Small intestine (tissue), 7 donors: ENCODE results near the gene ETV6. TPM values are rescaled to one million over a fixed set of nuclear protein-coding genes. Genes with fewer than 3 reads are reported as not detected.

ENCODE experiments used
- DNase-seq, 2 donors: peaks; one replicate each; pipeline versions ENCODE4 v3.0.0 to v3.0.0-alpha.2; 2013
- FAIRE-seq: peaks from 2 replicates; lab custom pipeline; 2012; peaks lifted over from hg19 to GRCh38; lab: Jason Lieb, UNC
- H3K27ac ChIP-seq, 3 donors: one replicate each; pipeline ENCODE4 v1.5.1; 2013; ENCODE audit warnings: low read length in 2 of 3, mild to moderate bottlenecking in 2 of 3, control low read depth in 1 of 3, inconsistent platforms in 1 of 3, low read depth in 1 of 3, moderate library complexity in 1 of 3
- H3K27me3 ChIP-seq, 3 donors: one replicate each; pipeline ENCODE4 v1.6.1; 2013; ENCODE audit warnings: low read length in 3 of 3, inconsistent platforms in 1 of 3; ENCODE audit not compliant: control insufficient read depth in 3 of 3, insufficient read depth in 3 of 3
- H3K36me3 ChIP-seq, 3 donors: one replicate each; pipeline ENCODE4 v1.6.1; 2013; ENCODE audit warnings: low read length in 3 of 3, inconsistent platforms in 1 of 3, low read depth in 1 of 3, mild to moderate bottlenecking in 1 of 3, moderate library complexity in 1 of 3; ENCODE audit not compliant: control insufficient read depth in 3 of 3, insufficient read depth in 2 of 3
- H3K4me1 ChIP-seq, 3 donors: one replicate each; pipeline ENCODE4 v1.6.1; 2013; ENCODE audit warnings: low read length in 2 of 3, inconsistent platforms in 1 of 3, low read depth in 1 of 3, mild to moderate bottlenecking in 1 of 3, moderate library complexity in 1 of 3; ENCODE audit not compliant: control insufficient read depth in 3 of 3, insufficient read depth in 2 of 3
- H3K4me3 ChIP-seq, 3 donors: one replicate each; pipeline ENCODE4 v1.5.1; 2013; ENCODE audit warnings: low read length in 3 of 3, control low read depth in 1 of 3, inconsistent platforms in 1 of 3, low read depth in 1 of 3, mild to moderate bottlenecking in 1 of 3, moderate library complexity in 1 of 3
- H3K9me3 ChIP-seq, 2 donors: one replicate each; pipeline ENCODE4 v1.6.1; 2013; ENCODE audit warnings: low read depth in 1 of 2, low read length in 1 of 2; ENCODE audit not compliant: control insufficient read depth in 2 of 2, insufficient read depth in 1 of 2
- WGBS, 3 donors: extraction: QIAGEN DNeasy Blood & Tissue Kit; methylation state at CpG; one replicate each; pipeline ENCODE4 v1.1.7; 2013; 5-methylcytosine and 5-hydroxymethylcytosine counted together
- polyA plus RNA-seq, 4 donors: library from polyadenylated mRNA; stranded (reverse) in 3 of 4; unstranded in 1 of 4; fragments of 200-250 nt in 3 of 4; fragments of 120-200 nt in 1 of 4; gene quantifications; one replicate each; pipeline versions ENCODE4 v1.2.1 to v1.2.3, GENCODE V29; 2013
- donor health status: healthy with polysubstance abuse.
- donor health status: control.
- donor health status: control.
- donor health status: Bipolar disorder and iron deficiency.
- donor health status: healthy.

ETV6 gene
- polyA plus RNA-seq, 4 donors: 5.1 to 13.6 (median 8.4) TPM

- no peak overlapping the region for H3K4me3 ChIP-seq
- H3K36me3 ChIP-seq: peaks cover 0 to under 1% (median 0%) of the 10 kb centered on the region in 3 donors
- FAIRE-seq: no peak
- no peaks in the 10 kb centered on the region for H3K9me3 ChIP-seq
- WGBS, 3 donors: 76 to 84% (median 76%) methylated on average over 3 of the region's 3 CpGs
- peak overlapping the region in 1 of 3 donors; percentile 56 for H3K27ac ChIP-seq
- DNase-seq: no peak
- H3K4me1 ChIP-seq: peaks cover 0 to 27% (median 11%) of the 10 kb centered on the region in 3 donors
- no peaks in the 10 kb centered on the region for H3K27me3 ChIP-seq
Observed at GRCh38 chr12:11810206-11810545, 160.7 kb downstream of the ETV6 start.

- 54 to 77% (median 64%) methylated on average over 3 of the region's 3 CpGs for WGBS, 3 donors
- Histone ChIP-seq H3K27me3 (no peaks in the 10 kb centered on the region), H3K36me3 (peaks cover 0 to 5% (median 0%) of the 10 kb centered on the region in 3 donors), H3K27ac (no peak overlapping the region), H3K4me3 (no peak overlapping the region), H3K9me3 (no peaks in the 10 kb centered on the region), H3K4me1 (peaks cover 0 to 27% (median 11%) of the 10 kb centered on the region in 3 donors)
- no peak for FAIRE-seq
- no peak for DNase-seq
Observed at GRCh38 chr12:11811008-11811407, 161.5 kb downstream of the ETV6 start.

- H3K4me3 ChIP-seq: no peak overlapping the region
Observed at GRCh38 chr12:11812241-11812585, 162.7 kb downstream of the ETV6 start.

GRCh38 chr12:11812586-11813437 is 163.3 kb downstream of the ETV6 start:
- Histone ChIP-seq H3K27ac (peak overlapping the region in 2 of 3 donors; percentile 47), H3K27me3 (no peaks in the 10 kb centered on the region), H3K4me3 (no peak overlapping the region), H3K36me3 (peaks cover 0 to 5% (median 2%) of the 10 kb centered on the region in 3 donors), H3K4me1 (peaks cover 0 to 27% (median 11%) of the 10 kb centered on the region in 3 donors), H3K9me3 (no peaks in the 10 kb centered on the region)
- DNase-seq: peak in 1 of 2 donors; percentile 40
- no peak for FAIRE-seq
- WGBS, 3 donors: 26 to 44% (median 40%) methylated on average over 18 of the region's 18 CpGs

More at GRCh38 chr12:11812241-11812585, 162.7 kb downstream of the ETV6 start:
- Histone ChIP-seq H3K9me3 (no peaks in the 10 kb centered on the region), H3K27me3 (no peaks in the 10 kb centered on the region), H3K36me3 (peaks cover 0 to 5% (median 1%) of the 10 kb centered on the region in 3 donors), H3K27ac (peak overlapping the region in 2 of 3 donors; percentile 47), H3K4me1 (peaks cover 0 to 27% (median 11%) of the 10 kb centered on the region in 3 donors)
- WGBS, 3 donors: 70 to 87% (median 86%) methylated on average over 2 of the region's 2 CpGs
- DNase-seq (no peak), FAIRE-seq (no peak)

- Histone ChIP-seq H3K4me3 (no peak overlapping the region), H3K27me3 (no peaks in the 10 kb centered on the region), H3K36me3 (peaks cover 0 to 5% (median 2%) of the 10 kb centered on the region in 3 donors), H3K9me3 (no peaks in the 10 kb centered on the region), H3K4me1 (peaks cover 0 to 27% (median 11%) of the 10 kb centered on the region in 3 donors), H3K27ac (peak overlapping the region in 2 of 3 donors; percentile 47)
- DNase-seq: no peak
- 27 to 46% (median 42%) methylated on average over 3 of the region's 3 CpGs for WGBS, 3 donors
- FAIRE-seq: no peak
Observed at GRCh38 chr12:11813438-11813813, 164.0 kb downstream of the ETV6 start.

GRCh38 chr12:11814374-11814773 is 164.9 kb downstream of the ETV6 start:
- DNase-seq (no peak), FAIRE-seq (no peak)
- Histone ChIP-seq H3K27ac (no peak overlapping the region), H3K36me3 (peaks cover 0 to 13% (median 2%) of the 10 kb centered on the region in 3 donors), H3K4me1 (peaks cover 0 to 27% (median 11%) of the 10 kb centered on the region in 3 donors), H3K9me3 (no peaks in the 10 kb centered on the region), H3K27me3 (no peaks in the 10 kb centered on the region), H3K4me3 (no peak overlapping the region)
- 43 to 48% (median 45%) methylated on average over 3 of the region's 3 CpGs for WGBS, 3 donors

- no peak for FAIRE-seq
- no peak overlapping the region for H3K27ac ChIP-seq
- no peaks in the 10 kb centered on the region for H3K9me3 ChIP-seq
- peaks cover 0 to 13% (median 2%) of the 10 kb centered on the region in 3 donors for H3K36me3 ChIP-seq
- WGBS, 3 donors: 93 to 98% (median 95%) methylated on average over 5 of the region's 5 CpGs
- H3K4me1 ChIP-seq: peaks cover 0 to 27% (median 11%) of the 10 kb centered on the region in 3 donors
- no peaks in the 10 kb centered on the region for H3K27me3 ChIP-seq
- DNase-seq: no peak
- no peak overlapping the region for H3K4me3 ChIP-seq
Observed at GRCh38 chr12:11815397-11815796, 165.9 kb downstream of the ETV6 start.

GRCh38 chr12:11819643-11820042 is 170.2 kb downstream of the ETV6 start:
- no peak for DNase-seq
- Histone ChIP-seq H3K9me3 (no peaks in the 10 kb centered on the region), H3K4me1 (peaks cover 0 to 7% (median 2%) of the 10 kb centered on the region in 3 donors), H3K4me3 (no peak overlapping the region), H3K27me3 (no peaks in the 10 kb centered on the region), H3K36me3 (peaks cover 0 to 24% (median 2%) of the 10 kb centered on the region in 3 donors), H3K27ac (no peak overlapping the region)
- 94 to 98% (median 98%) methylated on average over 4 of the region's 4 CpGs for WGBS, 3 donors
- no peak for FAIRE-seq
